ENCODE measurements around the gene TRMT10C. TPM values are rescaled to one million over a fixed set of nuclear protein-coding genes. Genes with fewer than 3 reads are reported as not detected.

TRMT10C gene
- total RNA-seq, 2 donors from 2014 or later = 13.7 to 13.9 TPM

- intact Hi-C loops (cut with DNase I) = no loop called here
- DNase-seq (ENCODE audit: low spot score) = no peak
- no peak overlapping the region for H3K4me3 ChIP-seq
- no peaks in the 10 kb centered on the region for H3K9me3 ChIP-seq
- TF ChIP-seq, protein P1, sequence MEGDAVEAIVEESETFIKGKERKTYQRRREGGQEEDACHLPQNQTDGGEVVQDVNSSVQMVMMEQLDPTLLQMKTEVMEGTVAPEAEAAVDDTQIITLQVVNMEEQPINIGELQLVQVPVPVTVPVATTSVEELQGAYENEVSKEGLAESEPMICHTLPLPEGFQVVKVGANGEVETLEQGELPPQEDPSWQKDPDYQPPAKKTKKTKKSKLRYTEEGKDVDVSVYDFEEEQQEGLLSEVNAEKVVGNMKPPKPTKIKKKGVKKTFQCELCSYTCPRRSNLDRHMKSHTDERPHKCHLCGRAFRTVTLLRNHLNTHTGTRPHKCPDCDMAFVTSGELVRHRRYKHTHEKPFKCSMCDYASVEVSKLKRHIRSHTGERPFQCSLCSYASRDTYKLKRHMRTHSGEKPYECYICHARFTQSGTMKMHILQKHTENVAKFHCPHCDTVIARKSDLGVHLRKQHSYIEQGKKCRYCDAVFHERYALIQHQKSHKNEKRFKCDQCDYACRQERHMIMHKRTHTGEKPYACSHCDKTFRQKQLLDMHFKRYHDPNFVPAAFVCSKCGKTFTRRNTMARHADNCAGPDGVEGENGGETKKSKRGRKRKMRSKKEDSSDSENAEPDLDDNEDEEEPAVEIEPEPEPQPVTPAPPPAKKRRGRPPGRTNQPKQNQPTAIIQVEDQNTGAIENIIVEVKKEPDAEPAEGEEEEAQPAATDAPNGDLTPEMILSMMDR (IDR thresholded peaks at IDR 0.05) = no peak
- TF ChIP-seq POLR2A (IDR thresholded peaks at IDR 0.05) = no peak
- TF ChIP-seq POLR2AphosphoS5 (IDR thresholded peaks at IDR 0.05) = no peak
- H3K36me3 ChIP-seq = peaks cover 0 to 7% of the 10 kb centered on the region in 2 donors
- H3K27me3 ChIP-seq (replicated peaks; ENCODE audit: insufficient read depth) = no peaks in the 10 kb centered on the region
- 83% methylated on average over 6 of the region's 6 CpGs for WGBS
- H3K27ac ChIP-seq = no peak overlapping the region
- H3K4me1 ChIP-seq (replicated peaks) = peaks cover 1% of the 10 kb centered on the region
Measured at GRCh38 chr3:101567528-101568317, 6.1 kb downstream of the TRMT10C start.

GRCh38 chr3:101571028-101571895 is 9.6 kb downstream of the TRMT10C start:
- intact Hi-C loops (cut with DNase I) = loop anchor here (5.0 to 10.0 kb wide), 2 partner anchors 106 to 204 kb away; partner anchors contain the start of genes NXPE3 and ZBTB11
- H3K27me3 ChIP-seq (replicated peaks; ENCODE audit: insufficient read depth) = no peaks in the 10 kb centered on the region
- no peak for DNase-seq (ENCODE audit: low spot score)
- no peak overlapping the region for H3K27ac ChIP-seq
- no peak for TF ChIP-seq POLR2AphosphoS5 (IDR thresholded peaks at IDR 0.05)
- no peak overlapping the region for H3K4me3 ChIP-seq
- no peaks in the 10 kb centered on the region for H3K4me1 ChIP-seq (replicated peaks)
- H3K36me3 ChIP-seq = no peaks in the 10 kb centered on the region
- H3K9me3 ChIP-seq = no peaks in the 10 kb centered on the region
- WGBS = 58% methylated on average over 9 of the region's 9 CpGs

- peak within 1 kb of the TSS; percentile 98 to 99 for H3K27ac ChIP-seq
- TF ChIP-seq, protein P1 (IDR thresholded peaks at IDR 0.05) = peak; percentile 75 to 95 (median 94)
- TF ChIP-seq POLR2AphosphoS5 (IDR thresholded peaks at IDR 0.05) (peak; percentile 97), POLR2A (IDR thresholded peaks at IDR 0.05) (peak; percentile 63)
- H3K9me3 ChIP-seq = no peaks in the 10 kb centered on the region
- H3K4me3 ChIP-seq = peak within 1 kb of the TSS; percentile 91 to 95
- intact Hi-C loops (cut with DNase I) = loop anchor here (5.0 to 10.0 kb wide), 2 partner anchors 104 to 201 kb away; partner anchors contain the start of genes NXPE3 and ZBTB11
- under 1% methylated on average over 47 of the region's 47 CpGs for WGBS
- no peaks in the 10 kb centered on the region for H3K36me3 ChIP-seq
- DNase-seq (ENCODE audit: low spot score) = peak; percentile 99
- no peaks in the 10 kb centered on the region for H3K4me1 ChIP-seq (replicated peaks)
- no peaks in the 10 kb centered on the region for H3K27me3 ChIP-seq (replicated peaks; ENCODE audit: insufficient read depth)
Measured at GRCh38 chr3:101573449-101574387, 12.1 kb downstream of the TRMT10C start, which contains the start of gene PCNP. Gene PCNP (plus strand): TSS chr3:101574180. CDS start chr3:101574216, 36 bp downstream.

- H3K4me3 ChIP-seq = peak overlapping the region; percentile 91 to 95
- H3K27ac ChIP-seq = peak overlapping the region; percentile 98 to 99
- no peaks in the 10 kb centered on the region for H3K9me3 ChIP-seq
- WGBS = under 1% methylated on average over 41 of the region's 41 CpGs
- peak; percentile 30 for TF ChIP-seq POLR2AphosphoS5 (IDR thresholded peaks at IDR 0.05)
- TF ChIP-seq, protein P1 (IDR thresholded peaks at IDR 0.05) = no peak
- peak; percentile 46 for DNase-seq (ENCODE audit: low spot score)
- no peaks in the 10 kb centered on the region for H3K4me1 ChIP-seq (replicated peaks)
- H3K27me3 ChIP-seq (replicated peaks; ENCODE audit: insufficient read depth) = no peaks in the 10 kb centered on the region
- intact Hi-C loops (cut with DNase I) = loop anchor here (5.0 to 10.0 kb wide), 2 partner anchors 103 to 200 kb away; partner anchors contain the start of genes NXPE3 and ZBTB11
- H3K36me3 ChIP-seq = no peaks in the 10 kb centered on the region
Measured at GRCh38 chr3:101574388-101575112, 12.9 kb downstream of the TRMT10C start.
